ENCODE data around the gene FDXACB1. TPM values are rescaled to one million over a fixed set of nuclear protein-coding genes. Genes with fewer than 3 reads are reported as not detected.

Gene FDXACB1
- total and polyA plus RNA-seq, 9 of the 15 experiments (the other 6 are each of a cell fraction or from before 2014, with no cell fraction given), result 3.2 to 7.5 (median 5.3) TPM

DNA sequence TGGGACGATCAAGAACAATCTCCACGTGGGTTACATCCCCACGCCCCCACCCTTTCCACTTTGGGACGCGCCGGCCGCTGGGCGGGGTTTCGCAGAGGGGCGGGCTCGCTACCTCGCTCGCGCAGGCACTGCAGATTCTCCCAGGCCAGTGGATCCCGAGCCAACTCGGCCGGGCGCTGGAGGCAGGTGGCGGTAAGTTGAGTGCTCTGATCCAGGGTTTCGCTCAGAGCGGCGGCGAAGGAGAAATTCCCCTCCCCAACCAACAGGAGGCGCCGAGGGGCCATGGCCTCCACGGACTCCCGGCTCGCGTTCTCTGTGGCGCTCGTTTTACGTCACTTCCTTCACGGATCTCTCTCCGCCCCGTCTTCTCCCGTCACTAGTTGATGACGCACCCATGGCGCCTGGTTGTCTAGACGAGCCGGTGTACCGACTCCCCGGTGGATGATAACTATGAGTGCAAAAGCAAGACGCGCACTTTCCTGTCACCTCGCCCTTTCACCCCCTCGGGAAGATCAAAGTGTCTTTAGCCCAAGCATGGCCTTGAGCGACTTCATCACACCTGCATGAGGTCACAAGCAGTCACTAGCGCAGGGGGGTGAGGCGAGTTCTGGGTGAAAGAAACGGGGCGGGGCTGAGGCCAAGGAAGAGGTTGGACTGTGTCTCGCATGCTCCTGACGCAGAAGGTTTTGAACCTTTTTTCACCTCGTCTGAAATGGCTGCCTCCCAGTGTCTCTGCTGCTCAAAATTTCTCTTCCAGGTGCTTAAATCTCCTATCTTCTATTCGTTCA is at the start of gene FDXACB1, which contains the start of gene CFAP68 (continued):
- TF ChIP-seq THAP7 (CRISPR knock-in tag; IDR thresholded peaks at IDR 0.05) (no peak), NCOR1 (IDR thresholded peaks at IDR 0.05) (peak; percentile 81), ETV1 (tag; conservative IDR thresholded peaks at IDR 0.05; ENCODE audit: low read depth) (peak; percentile 78; the same call in 1 of the 2 replicates), RBBP5 (IDR thresholded peaks at IDR 0.05; ENCODE audit: borderline replicate concordance, insufficient read depth, low read length, poor library complexity, severe bottlenecking) (peak; percentile 58), CBFB (CRISPR knock-in tag; IDR thresholded peaks at IDR 0.05) (0 out of 2 replicates have a peak, but pooled peaks have one; percentile 22), RB1 (IDR thresholded peaks at IDR 0.05; ENCODE audit: low read depth) (peak; percentile 83), TSC22D4 (tag; IDR thresholded peaks at IDR 0.05) (no peak), L3MBTL2 (IDR thresholded peaks at IDR 0.05) (peak; percentile 76; the same call in 1 of the 2 replicates), SMARCA4 (IDR thresholded peaks at IDR 0.05) (peak; percentile 36; the same call in 1 of the 2 replicates), MEF2D (tag; conservative IDR thresholded peaks at IDR 0.05; ENCODE audit: low read depth) (0 out of 2 replicates have a peak, but pooled peaks have one; percentile 7), ZC3H11A (IDR thresholded peaks at IDR 0.05; ENCODE audit: low read depth, low read length) (peak; percentile 65; the same call in 1 of the 2 replicates), CTBP1 (IDR thresholded peaks at IDR 0.05; ENCODE audit: borderline replicate concordance) (peak; percentile 86; the same call in 1 of the 2 replicates), RBM15 (IDR thresholded peaks at IDR 0.05; ENCODE audit: insufficient read depth, low read length) (no peak), TEAD4 (IDR thresholded peaks at IDR 0.05; ENCODE audit: low read length) (peak; percentile 40), TEAD4 (CRISPR knock-in tag; IDR thresholded peaks at IDR 0.05; ENCODE audit: borderline replicate concordance) (no peak), RBM22 (IDR thresholded peaks at IDR 0.05; ENCODE audit: low read depth, low read length, poor library complexity, severe bottlenecking) (no peak), E2F4 (CRISPR knock-in tag; IDR thresholded peaks at IDR 0.05; ENCODE audit: low read depth) (no peak), GTF2A2 (tag; IDR thresholded peaks at IDR 0.05) (no peak), ATF3 (IDR thresholded peaks at IDR 0.05) (peak; percentile 91), ATF3 (CRISPR knock-in tag; conservative IDR thresholded peaks at IDR 0.05) (peak; percentile 92), KAT2B (IDR thresholded peaks at IDR 0.05; ENCODE audit: low read depth, low read length) (no peak)
- TF ChIP-seq, protein P1, sequence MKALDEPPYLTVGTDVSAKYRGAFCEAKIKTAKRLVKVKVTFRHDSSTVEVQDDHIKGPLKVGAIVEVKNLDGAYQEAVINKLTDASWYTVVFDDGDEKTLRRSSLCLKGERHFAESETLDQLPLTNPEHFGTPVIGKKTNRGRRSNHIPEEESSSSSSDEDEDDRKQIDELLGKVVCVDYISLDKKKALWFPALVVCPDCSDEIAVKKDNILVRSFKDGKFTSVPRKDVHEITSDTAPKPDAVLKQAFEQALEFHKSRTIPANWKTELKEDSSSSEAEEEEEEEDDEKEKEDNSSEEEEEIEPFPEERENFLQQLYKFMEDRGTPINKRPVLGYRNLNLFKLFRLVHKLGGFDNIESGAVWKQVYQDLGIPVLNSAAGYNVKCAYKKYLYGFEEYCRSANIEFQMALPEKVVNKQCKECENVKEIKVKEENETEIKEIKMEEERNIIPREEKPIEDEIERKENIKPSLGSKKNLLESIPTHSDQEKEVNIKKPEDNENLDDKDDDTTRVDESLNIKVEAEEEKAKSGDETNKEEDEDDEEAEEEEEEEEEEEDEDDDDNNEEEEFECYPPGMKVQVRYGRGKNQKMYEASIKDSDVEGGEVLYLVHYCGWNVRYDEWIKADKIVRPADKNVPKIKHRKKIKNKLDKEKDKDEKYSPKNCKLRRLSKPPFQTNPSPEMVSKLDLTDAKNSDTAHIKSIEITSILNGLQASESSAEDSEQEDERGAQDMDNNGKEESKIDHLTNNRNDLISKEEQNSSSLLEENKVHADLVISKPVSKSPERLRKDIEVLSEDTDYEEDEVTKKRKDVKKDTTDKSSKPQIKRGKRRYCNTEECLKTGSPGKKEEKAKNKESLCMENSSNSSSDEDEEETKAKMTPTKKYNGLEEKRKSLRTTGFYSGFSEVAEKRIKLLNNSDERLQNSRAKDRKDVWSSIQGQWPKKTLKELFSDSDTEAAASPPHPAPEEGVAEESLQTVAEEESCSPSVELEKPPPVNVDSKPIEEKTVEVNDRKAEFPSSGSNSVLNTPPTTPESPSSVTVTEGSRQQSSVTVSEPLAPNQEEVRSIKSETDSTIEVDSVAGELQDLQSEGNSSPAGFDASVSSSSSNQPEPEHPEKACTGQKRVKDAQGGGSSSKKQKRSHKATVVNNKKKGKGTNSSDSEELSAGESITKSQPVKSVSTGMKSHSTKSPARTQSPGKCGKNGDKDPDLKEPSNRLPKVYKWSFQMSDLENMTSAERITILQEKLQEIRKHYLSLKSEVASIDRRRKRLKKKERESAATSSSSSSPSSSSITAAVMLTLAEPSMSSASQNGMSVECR (CRISPR knock-in tag; IDR thresholded peaks at IDR 0.05), result peak; percentile 77

All from K562 (cell line).